Transverse colon (tissue), 4 donors: Measurements from ENCODE around the gene MBTPS2. TPM values are rescaled to one million over a fixed set of nuclear protein-coding genes. Genes with fewer than 3 reads are reported as not detected.

Experiments used
- DNase-seq: peaks from one replicate; pipeline ENCODE4 v3.0.0-alpha.2; 2019
- H3K27ac ChIP-seq, 4 donors: fragments of 200-600 bp; sonication (generic); 2 replicates each; pipeline ENCODE4 v1.5.1; 2016 to 2018; ENCODE audit warnings: inconsistent platforms in 4 of 4
- H3K27me3 ChIP-seq: fragments of 200-600 bp; sonication (generic); 2 replicates; pipeline ENCODE4 v1.5.1; 2017; ENCODE audit warnings: inconsistent platforms
- H3K36me3 ChIP-seq, 4 donors: fragments of 200-600 bp; sonication (generic); 2 replicates each; pipeline ENCODE4 v1.5.1; 2017 to 2019; ENCODE audit warnings: inconsistent platforms in 4 of 4
- H3K4me1 ChIP-seq, 4 donors: fragments of 200-600 bp; sonication (generic); 2 replicates each; pipeline ENCODE4 v1.5.1; 2017 to 2020; ENCODE audit warnings: inconsistent platforms in 4 of 4
- H3K4me3 ChIP-seq, 4 donors: fragments of 200-600 bp; sonication (generic); 1 replicate in 1 of 4; 2 replicates in 3 of 4; pipeline versions ENCODE4 v1.5.1 to v1.6.1; 2017 to 2019; ENCODE audit warnings: inconsistent platforms in 4 of 4
- H3K9me3 ChIP-seq, 2 donors: fragments of 200-600 bp; sonication (generic); 2 replicates each; pipeline ENCODE4 v1.5.1; 2017 to 2019; ENCODE audit warnings: inconsistent platforms in 2 of 2
- EP300 ChIP-seq: sonication (generic); formaldehyde crosslinking; IDR thresholded peaks from one replicate; pipeline ENCODE4 v1.6.1; 2017; ENCODE audit warnings: antibody characterized with exemption, low read depth
- POLR2A ChIP-seq: fragments of 450-650 bp; IDR thresholded peaks from one replicate; pipeline ENCODE4 v1.6.1; 2016; ENCODE audit warnings: antibody characterized with exemption, mild to moderate bottlenecking, moderate library complexity
- POLR2AphosphoS5 ChIP-seq, 3 donors: sonication (generic); formaldehyde crosslinking; IDR thresholded peaks; one replicate each; pipeline ENCODE4 v1.6.1; 2016; ENCODE audit warnings: antibody characterized with exemption in 3 of 3
- WGBS, 2 donors: methylation state at CpG; one replicate each; pipeline ENCODE4 v1.1.5; 2018; ENCODE audit warnings: low coverage in 1 of 2; 5-methylcytosine and 5-hydroxymethylcytosine counted together
- in situ Hi-C, 4 donors: fragments of 200-750 bp; cut with MboI; loops; one replicate each; pipeline versions ENCODE4 v1.15.0 to v1.15.1; 2017; ENCODE audit warnings: low sequenced_read_pairs in 3 of 4, low pct_ligation_motif_present in 1 of 4, low pct_unique_long_range_greater_than_20kb in 1 of 4
- intact Hi-C: fragments of 100-400 bp; cut with DNase I; formaldehyde crosslinking; loops from one replicate; pipeline ENCODE4 v1.15.1; 2023; ENCODE audit warnings: low total_unique reads
- total RNA-seq, 4 donors: library from RNA; depleted of rRNA; stranded (reverse); fragments of >200 nt; gene quantifications; one replicate each; pipeline ENCODE4 v1.1.0, GENCODE V29; 2016
- TF ChIP-seq, protein P1 (sequence below), 5 experiments: fragments of 200-600 bp in 3 of 5; fragments of 450-650 bp in 2 of 5; sonication (generic) in 3 of 5; IDR thresholded peaks; 1 replicate in 2 of 5; 2 replicates in 3 of 5; pipeline ENCODE4 v1.5.1; 2016 to 2017; ENCODE audit warnings: antibody characterized with exemption in 5 of 5, inconsistent platforms in 3 of 5, mild to moderate bottlenecking in 2 of 5, moderate library complexity in 1 of 5

Gene MBTPS2
- total RNA-seq, 4 donors from 2014 or later, result 1.8 to 7.8 (median 4.7) TPM

GRCh38 chrX:21802054-21802670 is 37.3 kb upstream of the MBTPS2 start:
- 40 to 55% methylated on average over 1 to 7 of the region's 7 CpGs for WGBS, 2 donors
- no peaks in the 10 kb centered on the region for H3K27me3 ChIP-seq
- H3K4me1 ChIP-seq, result peaks cover 0 to 4% (median 0%) of the 10 kb centered on the region in 4 donors
- H3K4me3 ChIP-seq, result no peak overlapping the region
- H3K27ac ChIP-seq, result peak overlapping the region in 1 of 4 donors; percentile 50
- no peaks in the 10 kb centered on the region for H3K9me3 ChIP-seq
- no peaks in the 10 kb centered on the region for H3K36me3 ChIP-seq
- intact Hi-C loops, result no loop called here
- DNase-seq, result no peak
- in situ Hi-C loops, result no loop called here
- TF ChIP-seq EP300 (no peak), POLR2AphosphoS5 (IDR thresholded peaks at IDR 0.05) (peak in 2 of 3 donors; percentile 14 to 29), POLR2A (no peak)
- TF ChIP-seq, protein P1, sequence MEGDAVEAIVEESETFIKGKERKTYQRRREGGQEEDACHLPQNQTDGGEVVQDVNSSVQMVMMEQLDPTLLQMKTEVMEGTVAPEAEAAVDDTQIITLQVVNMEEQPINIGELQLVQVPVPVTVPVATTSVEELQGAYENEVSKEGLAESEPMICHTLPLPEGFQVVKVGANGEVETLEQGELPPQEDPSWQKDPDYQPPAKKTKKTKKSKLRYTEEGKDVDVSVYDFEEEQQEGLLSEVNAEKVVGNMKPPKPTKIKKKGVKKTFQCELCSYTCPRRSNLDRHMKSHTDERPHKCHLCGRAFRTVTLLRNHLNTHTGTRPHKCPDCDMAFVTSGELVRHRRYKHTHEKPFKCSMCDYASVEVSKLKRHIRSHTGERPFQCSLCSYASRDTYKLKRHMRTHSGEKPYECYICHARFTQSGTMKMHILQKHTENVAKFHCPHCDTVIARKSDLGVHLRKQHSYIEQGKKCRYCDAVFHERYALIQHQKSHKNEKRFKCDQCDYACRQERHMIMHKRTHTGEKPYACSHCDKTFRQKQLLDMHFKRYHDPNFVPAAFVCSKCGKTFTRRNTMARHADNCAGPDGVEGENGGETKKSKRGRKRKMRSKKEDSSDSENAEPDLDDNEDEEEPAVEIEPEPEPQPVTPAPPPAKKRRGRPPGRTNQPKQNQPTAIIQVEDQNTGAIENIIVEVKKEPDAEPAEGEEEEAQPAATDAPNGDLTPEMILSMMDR (IDR thresholded peaks at IDR 0.05), result no peak

DNA sequence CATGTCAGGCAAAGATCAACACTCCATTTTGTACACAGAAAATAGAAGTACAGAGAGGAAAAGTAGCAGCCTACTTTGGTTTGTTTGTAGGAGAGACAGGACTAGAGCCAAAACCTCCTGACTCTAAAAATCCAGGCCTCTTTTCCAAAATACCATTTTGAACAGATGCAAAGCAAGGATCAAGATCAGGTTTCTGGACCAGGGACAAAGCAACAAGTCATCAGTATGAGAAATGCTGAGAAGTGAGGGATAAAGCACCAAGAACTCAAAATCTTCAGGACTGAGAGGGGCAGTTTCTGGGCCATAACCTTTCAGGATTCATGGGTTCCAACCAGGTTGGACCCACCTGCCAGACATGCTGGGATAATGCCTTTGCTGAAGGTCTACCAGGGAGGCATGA is 36.6 kb upstream of the MBTPS2 start:
- Histone ChIP-seq H3K27ac (no peak overlapping the region), H3K9me3 (no peaks in the 10 kb centered on the region), H3K4me3 (no peak overlapping the region), H3K27me3 (no peaks in the 10 kb centered on the region), H3K36me3 (no peaks in the 10 kb centered on the region), H3K4me1 (peaks cover 0 to 4% (median 0%) of the 10 kb centered on the region in 4 donors)
- intact Hi-C loops (no loop called here), in situ Hi-C loops (no loop called here)
- TF ChIP-seq EP300, result no peak
- TF ChIP-seq, protein P1 (IDR thresholded peaks at IDR 0.05), result no peak
- no peak for TF ChIP-seq POLR2A
- no peak for TF ChIP-seq POLR2AphosphoS5 (IDR thresholded peaks at IDR 0.05)
- DNase-seq, result no peak

DNA sequence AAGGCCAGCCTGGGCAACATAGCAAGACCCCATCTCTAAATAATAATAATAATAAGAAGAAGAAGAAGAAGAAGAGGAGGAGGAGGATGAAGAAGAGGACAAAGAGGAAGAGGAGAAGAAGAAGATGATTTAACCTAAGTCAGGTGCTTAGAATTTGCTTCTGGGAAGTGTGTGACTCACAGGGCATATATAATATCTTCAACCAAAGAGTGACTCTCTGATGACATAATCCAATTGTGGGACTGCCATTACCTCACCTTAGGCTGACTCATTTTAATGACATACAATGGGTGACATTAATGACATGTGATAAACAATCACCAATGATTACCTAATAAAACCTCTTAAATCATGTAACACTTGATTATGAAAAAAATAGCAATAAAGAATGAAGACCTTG is 32.7 kb upstream of the MBTPS2 start:
- H3K36me3 ChIP-seq, result no peaks in the 10 kb centered on the region
- in situ Hi-C loops (no loop called here), intact Hi-C loops (no loop called here)
- no peaks in the 10 kb centered on the region for H3K9me3 ChIP-seq
- H3K27me3 ChIP-seq, result no peaks in the 10 kb centered on the region
- H3K4me3 ChIP-seq, result no peak overlapping the region
- TF ChIP-seq EP300, result no peak
- TF ChIP-seq, protein P1 (IDR thresholded peaks at IDR 0.05), result no peak
- DNase-seq, result no peak
- H3K4me1 ChIP-seq, result no peaks in the 10 kb centered on the region
- no peak overlapping the region for H3K27ac ChIP-seq

- in situ Hi-C loops, result no loop called here
- Histone ChIP-seq H3K4me3 (no peak overlapping the region), H3K27ac (no peak overlapping the region), H3K4me1 (no peaks in the 10 kb centered on the region), H3K27me3 (no peaks in the 10 kb centered on the region), H3K9me3 (no peaks in the 10 kb centered on the region), H3K36me3 (no peaks in the 10 kb centered on the region)
- DNase-seq, result no peak
- intact Hi-C loops, result no loop called here
- WGBS, 2 donors, result 43% methylated on average over 1 of the region's 1 CpG; no CpG with 5 or more reads in 1 of the 2 donors
- TF ChIP-seq, protein P1 (IDR thresholded peaks at IDR 0.05), result no peak
- no peak for TF ChIP-seq EP300
- no peak for TF ChIP-seq POLR2AphosphoS5 (IDR thresholded peaks at IDR 0.05)
- TF ChIP-seq POLR2A, result no peak
Measured at GRCh38 chrX:21811832-21812231, 27.6 kb upstream of the MBTPS2 start.
